ENCODE data around the gene HLA-DOA. TPM values are rescaled to one million over a fixed set of nuclear protein-coding genes. Genes with fewer than 3 reads are reported as not detected.

HLA-DOA gene
- total RNA-seq, 2 donors from 2014 or later = 0.92 to 4.7 TPM

GRCh38 chr6:32982702-32983492 is 26.5 kb downstream of the HLA-DOA start:
- intact Hi-C loops (cut with DNase I, micrococcal nuclease) = loop anchor here (5.0 to 10.0 kb wide), 3 partner anchors 48 to 96 kb away; no protein-coding TSS in a partner anchor
- peak; percentile 71 for ATAC-seq
- DNase-seq = peak in 1 of 2 donors; percentile 54

GRCh38 chr6:32982084-32982701 is 27.2 kb downstream of the HLA-DOA start:
- intact Hi-C loops (cut with DNase I, micrococcal nuclease) = loop anchor here (5.0 to 10.0 kb wide), 3 partner anchors 47 to 95 kb away; no protein-coding TSS in a partner anchor
- no peak for ATAC-seq
- no peak for DNase-seq

GRCh38 chr6:32980488-32981038 is 28.8 kb downstream of the HLA-DOA start:
- DNase-seq = no peak
- intact Hi-C loops (cut with DNase I, micrococcal nuclease) = loop anchor here (5.0 to 10.0 kb wide), 3 partner anchors 46 to 93 kb away; no protein-coding TSS in a partner anchor
- ATAC-seq = no peak

GRCh38 chr6:32979720-32980487 is 29.5 kb downstream of the HLA-DOA start:
- DNase-seq = no peak
- no peak for ATAC-seq
- intact Hi-C loops (cut with DNase I, micrococcal nuclease) = loop anchor here (5.0 to 10.0 kb wide), 3 partner anchors 45 to 93 kb away; no protein-coding TSS in a partner anchor

- DNase-seq = no peak
- intact Hi-C loops (cut with DNase I, micrococcal nuclease) = no loop called here
- peak; percentile 1 for ATAC-seq
These were observed 31.5 kb downstream of the HLA-DOA start for GRCh38 chr6:32977953-32978324.

- DNase-seq = no peak
- intact Hi-C loops (cut with DNase I, micrococcal nuclease) = no loop called here
- ATAC-seq = no peak
These were observed 32.0 kb downstream of the HLA-DOA start for GRCh38 chr6:32977272-32977952.

- no peak for DNase-seq
- ATAC-seq = no peak
- intact Hi-C loops (cut with DNase I, micrococcal nuclease) = no loop called here
These were observed 32.9 kb downstream of the HLA-DOA start for GRCh38 chr6:32976334-32977069.

GRCh38 chr6:32975886-32976285 is 33.5 kb downstream of the HLA-DOA start:
- ATAC-seq = no peak
- intact Hi-C loops (cut with DNase I, micrococcal nuclease) = no loop called here
- no peak for DNase-seq

- intact Hi-C loops (cut with DNase I, micrococcal nuclease) = no loop called here
- DNase-seq (no peak), ATAC-seq (no peak)
These were observed 34.7 kb downstream of the HLA-DOA start for GRCh38 chr6:32974541-32975308.

- intact Hi-C loops (cut with DNase I, micrococcal nuclease) = no loop called here
- no peak for ATAC-seq
- DNase-seq = no peak
These were observed 35.4 kb downstream of the HLA-DOA start for GRCh38 chr6:32974016-32974333.

GRCh38 chr6:32973144-32974015 is 36.0 kb downstream of the HLA-DOA start:
- intact Hi-C loops (cut with DNase I, micrococcal nuclease) = no loop called here
- peak; percentile 55 to 56 for DNase-seq
- no peak for ATAC-seq

GRCh38 chr6:32972353-32973143 is 36.8 kb downstream of the HLA-DOA start:
- DNase-seq (peak; percentile 46 to 66), ATAC-seq (peak; percentile 4)
- intact Hi-C loops (cut with DNase I, micrococcal nuclease) = no loop called here

- ATAC-seq (peak; percentile 53), DNase-seq (peak; percentile 99)
- intact Hi-C loops (cut with DNase I, micrococcal nuclease) = no loop called here
These were observed 37.6 kb downstream of the HLA-DOA start for GRCh38 chr6:32971581-32972352.

GRCh38 chr6:32971242-32971580 is 38.2 kb downstream of the HLA-DOA start:
- ATAC-seq (no peak), DNase-seq (no peak)
- intact Hi-C loops (cut with DNase I, micrococcal nuclease) = no loop called here
